GM13977 (cell line): Measurements from ENCODE around the gene NOA1.

Source experiments
- DNase-seq: peaks from one replicate; pipeline ENCODE4 v3.0.0; 2012; ENCODE audit warnings: low spot score
- in situ Hi-C: fragments of 300-500 bp; cut with MboI; formaldehyde crosslinking; loops from one replicate; pipeline ENCODE4 v1.12.0; 2022; ENCODE audit warnings: low sequenced_read_pairs, low pct_unique_long_range_greater_than_20kb, mixed read lengths, inconsistent platforms; ENCODE audit not compliant: unreplicated experiment
- TF ChIP-seq, protein P1 (sequence below): IDR thresholded peaks from 2 replicates; pipeline ENCODE4 v1.5.1; 2012; ENCODE audit warnings: mild to moderate bottlenecking, control low read depth; ENCODE audit not compliant: insufficient read depth; ENCODE audit errors: extremely low read depth, missing control alignments

The NOA1 gene

DNA sequence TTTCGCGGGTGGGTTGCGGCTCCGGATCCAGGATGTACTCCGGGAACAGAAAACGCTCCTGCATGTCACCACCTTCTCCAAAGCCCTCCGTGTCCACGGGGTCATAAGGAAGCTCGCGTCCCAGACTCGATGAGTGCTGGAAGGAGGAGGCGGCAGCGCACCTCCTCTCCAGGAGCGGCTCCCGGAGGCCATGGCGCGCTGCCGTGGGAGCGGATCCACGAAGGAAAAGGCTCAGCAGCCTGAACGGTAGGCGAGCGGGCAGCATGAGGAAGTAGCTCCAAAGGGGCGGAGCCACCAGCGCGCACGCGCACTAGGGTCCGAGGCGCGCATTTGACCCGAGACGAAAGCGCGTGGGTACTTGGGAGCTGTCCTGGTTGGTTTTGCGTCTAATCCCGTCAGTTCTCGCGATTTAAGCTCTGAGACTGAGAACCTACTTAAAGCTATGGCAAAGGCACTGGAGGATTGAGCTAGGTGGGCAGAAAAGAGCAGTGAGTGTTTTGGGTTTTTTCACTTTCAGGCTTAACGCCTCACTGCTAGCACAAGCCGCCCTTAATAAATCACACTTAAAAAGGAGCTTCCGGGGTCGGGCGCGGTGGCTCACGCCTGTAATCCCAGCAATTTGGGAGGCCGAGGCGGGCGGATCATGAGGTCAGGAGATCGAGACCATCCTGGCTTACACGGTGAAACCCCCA, at the start of gene NOA1:
Gene NOA1, minus strand, starts transcription at position 286 of the 692 bp plus-strand sequence. Its CDS starts 21 bp downstream, at position 265.
- TF ChIP-seq, protein P1, sequence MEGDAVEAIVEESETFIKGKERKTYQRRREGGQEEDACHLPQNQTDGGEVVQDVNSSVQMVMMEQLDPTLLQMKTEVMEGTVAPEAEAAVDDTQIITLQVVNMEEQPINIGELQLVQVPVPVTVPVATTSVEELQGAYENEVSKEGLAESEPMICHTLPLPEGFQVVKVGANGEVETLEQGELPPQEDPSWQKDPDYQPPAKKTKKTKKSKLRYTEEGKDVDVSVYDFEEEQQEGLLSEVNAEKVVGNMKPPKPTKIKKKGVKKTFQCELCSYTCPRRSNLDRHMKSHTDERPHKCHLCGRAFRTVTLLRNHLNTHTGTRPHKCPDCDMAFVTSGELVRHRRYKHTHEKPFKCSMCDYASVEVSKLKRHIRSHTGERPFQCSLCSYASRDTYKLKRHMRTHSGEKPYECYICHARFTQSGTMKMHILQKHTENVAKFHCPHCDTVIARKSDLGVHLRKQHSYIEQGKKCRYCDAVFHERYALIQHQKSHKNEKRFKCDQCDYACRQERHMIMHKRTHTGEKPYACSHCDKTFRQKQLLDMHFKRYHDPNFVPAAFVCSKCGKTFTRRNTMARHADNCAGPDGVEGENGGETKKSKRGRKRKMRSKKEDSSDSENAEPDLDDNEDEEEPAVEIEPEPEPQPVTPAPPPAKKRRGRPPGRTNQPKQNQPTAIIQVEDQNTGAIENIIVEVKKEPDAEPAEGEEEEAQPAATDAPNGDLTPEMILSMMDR: no peak
- DNase-seq: peak; percentile 94
- in situ Hi-C loops: no loop called here

DNA sequence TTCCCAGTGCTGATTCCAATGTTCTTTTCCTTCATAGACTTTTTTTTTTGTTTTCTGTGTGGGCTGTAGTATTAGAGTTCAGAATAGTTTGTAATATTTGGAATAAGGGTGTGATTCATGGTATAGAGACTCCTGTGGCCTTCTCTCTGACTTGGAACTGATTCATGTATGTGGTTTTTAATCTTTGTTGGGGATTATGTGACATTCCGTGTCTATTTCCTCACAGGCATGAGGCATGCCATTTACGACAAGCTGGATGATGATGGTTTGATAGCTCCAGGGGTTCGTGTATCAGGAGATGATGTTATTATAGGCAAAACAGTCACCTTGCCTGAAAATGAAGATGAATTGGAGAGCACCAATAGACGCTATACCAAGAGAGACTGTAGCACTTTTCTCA, 45.7 kb upstream of the NOA1 start:
- in situ Hi-C loops: no loop called here
- no peak for DNase-seq
- TF ChIP-seq, protein P1: no peak

DNA sequence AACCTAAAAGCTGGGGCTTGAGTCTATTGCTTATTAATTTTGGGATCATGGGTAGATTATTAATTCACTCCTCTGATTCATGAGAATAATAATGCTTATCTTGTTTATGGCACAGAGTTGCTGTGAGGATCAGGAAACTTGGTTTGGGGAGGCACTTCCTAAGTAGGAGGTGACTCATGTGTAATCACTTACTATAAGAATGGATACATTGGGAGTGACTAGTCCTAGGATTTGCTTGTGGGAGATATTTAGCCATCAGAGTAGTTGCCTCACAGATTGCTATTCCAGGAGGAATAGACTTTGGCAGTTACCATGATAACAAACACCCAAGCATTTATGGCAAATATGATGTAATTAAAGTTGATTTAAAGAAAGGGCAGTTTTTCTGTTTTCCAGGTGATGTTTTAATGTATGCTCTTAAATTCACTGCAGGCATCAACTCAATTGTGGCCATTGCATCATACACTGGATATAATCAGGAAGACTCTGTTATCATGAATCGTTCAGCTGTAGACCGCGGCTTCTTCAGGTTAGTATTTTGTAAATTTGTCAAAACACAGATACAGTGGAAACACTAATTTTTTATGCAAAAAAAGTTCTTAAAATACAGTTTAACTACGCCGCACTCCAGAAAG, 43.2 kb upstream of the NOA1 start:
- no peak for DNase-seq
- TF ChIP-seq, protein P1: no peak
- in situ Hi-C loops: no loop called here

DNA sequence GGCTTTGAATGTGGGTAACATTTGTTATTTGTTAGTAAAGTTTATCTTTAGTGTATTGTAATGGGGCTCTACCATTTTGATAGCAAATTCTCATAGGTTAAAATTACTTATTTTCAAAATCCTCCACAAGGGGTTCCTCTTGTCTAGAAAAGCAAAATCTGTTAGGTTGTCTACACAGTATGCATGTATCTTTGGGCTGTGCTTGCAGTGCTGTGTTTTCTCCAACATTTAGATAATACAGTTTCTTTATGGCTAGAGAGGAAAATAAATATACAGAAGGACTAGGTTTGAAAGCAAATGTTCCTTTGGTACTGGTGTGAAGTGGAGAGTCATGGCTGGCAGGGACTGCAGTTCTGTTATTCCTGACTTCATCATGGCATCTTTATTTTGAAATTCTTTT, 41.6 kb upstream of the NOA1 start:
- in situ Hi-C loops: no loop called here
- TF ChIP-seq, protein P1: no peak
- DNase-seq: no peak

DNA sequence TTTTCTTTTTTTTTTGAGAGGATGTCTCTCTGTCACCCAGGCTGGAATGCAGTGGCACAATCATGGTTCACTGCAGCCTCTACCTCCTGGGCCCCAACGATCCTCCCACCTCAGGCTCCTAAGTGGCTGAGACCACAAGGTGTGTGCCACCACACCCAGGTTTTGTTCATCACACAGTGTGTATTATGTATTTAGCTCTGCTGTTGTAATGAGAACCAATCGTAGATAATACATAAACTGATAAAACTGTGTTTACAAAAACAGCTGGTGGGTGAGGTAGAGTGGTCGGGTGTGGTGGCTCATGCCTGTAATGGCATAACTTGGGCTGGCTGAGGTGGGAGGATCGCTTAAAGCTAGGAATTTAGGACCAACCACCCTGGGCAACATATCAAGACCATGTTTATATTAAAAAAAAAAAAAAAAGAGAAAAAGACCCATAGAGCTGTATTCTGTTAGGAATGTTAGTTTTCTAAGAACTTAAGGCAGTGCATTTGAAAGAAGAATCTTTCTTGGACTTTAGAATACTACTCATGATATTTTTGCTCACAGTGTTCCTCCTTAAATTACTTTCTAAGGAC, 36.2 kb upstream of the NOA1 start:
- TF ChIP-seq, protein P1: no peak
- no peak for DNase-seq
- in situ Hi-C loops: no loop called here

DNA sequence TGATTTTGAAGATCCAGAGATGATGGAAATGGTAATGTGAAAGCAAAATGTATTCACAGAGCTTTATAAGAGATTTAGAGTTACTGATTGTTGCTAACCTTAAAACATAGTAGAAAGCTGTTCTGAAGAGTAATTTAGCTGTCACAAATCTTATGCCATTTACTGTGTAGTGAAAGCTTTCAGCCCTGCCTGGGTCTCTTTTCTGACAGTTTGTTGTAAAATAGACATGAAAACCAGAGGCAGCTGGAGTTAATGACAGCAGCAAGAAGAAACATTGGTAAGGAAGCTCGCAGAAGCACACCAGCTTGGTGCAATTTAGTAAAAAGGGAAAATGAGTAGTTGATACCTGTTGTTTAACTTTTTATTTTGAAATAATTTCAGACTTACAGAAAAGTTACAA, 22.3 kb upstream of the NOA1 start:
- TF ChIP-seq, protein P1: no peak
- no peak for DNase-seq
- in situ Hi-C loops: no loop called here
